ENCODE data around the gene MS4A8. TPM values are rescaled to one million over a fixed set of nuclear protein-coding genes. Genes with fewer than 3 reads are reported as not detected.
"Not testable (repeated sequence)": the region's sequence is repeated elsewhere in the genome, so short reads cannot be mapped to it uniquely, and the experiment has no call there.

The MS4A8 gene
- total and polyA plus RNA-seq, 2 experiments from 2014 or later = not detected

- Histone ChIP-seq H3K4me3 (no peak within 1 kb of the TSS), H4K20me1 (ENCODE audit: insufficient read depth) (no peaks in the 10 kb centered on the region), H3K4me2 (ENCODE audit: unreplicated experiment) (no peak within 1 kb of the TSS), H3K9me2 (ENCODE audit: insufficient read depth) (no peaks in the 10 kb centered on the region), H3K36me3 (ENCODE audit: low read depth) (no peaks in the 10 kb centered on the region), H3K4me1 (ENCODE audit: insufficient read depth) (no peaks in the 10 kb centered on the region), H3K27me3 (replicated peaks; ENCODE audit: insufficient read depth) (peaks cover 55% of the 10 kb centered on the region), H3K27ac (no peak within 1 kb of the TSS), H3K9ac (no peak within 1 kb of the TSS), H3K9me3 (ENCODE audit: low read depth) (no peaks in the 10 kb centered on the region), H2AFZ (no peak within 1 kb of the TSS), H3K79me2 (ENCODE audit: insufficient read depth) (no peaks in the 10 kb centered on the region), H3F3A (ENCODE audit: insufficient read depth) (no peaks in the 10 kb centered on the region)
- TF ChIP-seq EZH2phosphoT487 (IDR thresholded peaks at IDR 0.05; ENCODE audit: insufficient read depth, low read depth) (no peak), EZH2 (IDR thresholded peaks at IDR 0.05; ENCODE audit: insufficient read depth, poor library complexity, severe bottlenecking) (no peak)
- in situ Hi-C loops (cut with MboI) = no loop called here
- 29 to 33% methylated on average over 14 of the region's 14 CpGs for WGBS, 2 experiments (ENCODE audit: low coverage in 1 of 2, low lambda C conversion rate in 2 of 2, missing lambda C conversion rate in 2 of 2)
- DNase-seq = peak; percentile 14
Measured at GRCh38 chr11:60756307-60757032, 57.1 kb downstream of the MS4A8 start, which contains the start of gene MS4A15. Gene MS4A15 (plus strand): TSS chr11:60756867. CDS start chr11:60763734, 6,867 bp downstream.

GRCh38 chr11:60757231-60757800 is 57.9 kb downstream of the MS4A8 start:
- no peak overlapping the region for H3K4me2 ChIP-seq (ENCODE audit: unreplicated experiment)
- 49 to 52% methylated on average over 19 of the region's 19 CpGs for WGBS, 2 experiments (ENCODE audit: low coverage in 1 of 2, low lambda C conversion rate in 2 of 2, missing lambda C conversion rate in 2 of 2)

GRCh38 chr11:60758671-60759070 is 59.3 kb downstream of the MS4A8 start:
- WGBS, 2 experiments (ENCODE audit: low coverage in 1 of 2, low lambda C conversion rate in 2 of 2, missing lambda C conversion rate in 2 of 2) = 54 to 55% methylated on average over 4 of the region's 4 CpGs
- DNase-seq; in situ Hi-C loops (cut with MboI); H3K9me2 ChIP-seq (ENCODE audit: insufficient read depth); H3K27ac ChIP-seq; H3K4me1 ChIP-seq (ENCODE audit: insufficient read depth); H2AFZ ChIP-seq; H3F3A ChIP-seq (ENCODE audit: insufficient read depth); H3K4me3 ChIP-seq; H3K4me2 ChIP-seq (ENCODE audit: unreplicated experiment); H3K36me3 ChIP-seq (ENCODE audit: low read depth); H4K20me1 ChIP-seq (ENCODE audit: insufficient read depth); H3K9me3 ChIP-seq (ENCODE audit: low read depth); H3K9ac ChIP-seq; H3K79me2 ChIP-seq (ENCODE audit: insufficient read depth): not testable (repeated sequence)
- H3K27me3 ChIP-seq (replicated peaks; ENCODE audit: insufficient read depth) = peaks cover 72% of the 10 kb centered on the region

More at GRCh38 chr11:60757231-60757800, 57.9 kb downstream of the MS4A8 start:
- Histone ChIP-seq H3K9me3 (ENCODE audit: low read depth) (no peaks in the 10 kb centered on the region), H3K4me1 (ENCODE audit: insufficient read depth) (no peaks in the 10 kb centered on the region), H3K79me2 (ENCODE audit: insufficient read depth) (no peaks in the 10 kb centered on the region), H2AFZ (no peak overlapping the region), H3K36me3 (ENCODE audit: low read depth) (no peaks in the 10 kb centered on the region), H3K4me3 (no peak overlapping the region), H3K27ac (no peak overlapping the region), H3K9me2 (ENCODE audit: insufficient read depth) (no peaks in the 10 kb centered on the region), H3F3A (ENCODE audit: insufficient read depth) (no peaks in the 10 kb centered on the region), H4K20me1 (ENCODE audit: insufficient read depth) (no peaks in the 10 kb centered on the region), H3K9ac (no peak overlapping the region), H3K27me3 (replicated peaks; ENCODE audit: insufficient read depth) (peaks cover 61% of the 10 kb centered on the region)
- DNase-seq = no peak
- in situ Hi-C loops (cut with MboI) = no loop called here
- TF ChIP-seq EZH2 (IDR thresholded peaks at IDR 0.05; ENCODE audit: insufficient read depth, poor library complexity, severe bottlenecking) = no peak
- no peak for TF ChIP-seq EZH2phosphoT487 (IDR thresholded peaks at IDR 0.05; ENCODE audit: insufficient read depth, low read depth)

- H2AFZ ChIP-seq; H3K9ac ChIP-seq; in situ Hi-C loops (cut with MboI); H3K4me2 ChIP-seq (ENCODE audit: unreplicated experiment); DNase-seq; H3K27ac ChIP-seq; H3K9me2 ChIP-seq (ENCODE audit: insufficient read depth); H3F3A ChIP-seq (ENCODE audit: insufficient read depth); H3K36me3 ChIP-seq (ENCODE audit: low read depth); H4K20me1 ChIP-seq (ENCODE audit: insufficient read depth); H3K4me1 ChIP-seq (ENCODE audit: insufficient read depth); H3K79me2 ChIP-seq (ENCODE audit: insufficient read depth); H3K4me3 ChIP-seq; H3K9me3 ChIP-seq (ENCODE audit: low read depth): not testable (repeated sequence)
- WGBS, 2 experiments (ENCODE audit: low coverage in 1 of 2, low lambda C conversion rate in 2 of 2, missing lambda C conversion rate in 2 of 2) = 28 to 29% methylated on average over 22 of the region's 22 CpGs
- H3K27me3 ChIP-seq (replicated peaks; ENCODE audit: insufficient read depth) = peaks cover 77% of the 10 kb centered on the region
Measured at GRCh38 chr11:60759438-60760225, 60.2 kb downstream of the MS4A8 start.
